ENCODE data around the gene EFNA5.

The EFNA5 gene

DNA sequence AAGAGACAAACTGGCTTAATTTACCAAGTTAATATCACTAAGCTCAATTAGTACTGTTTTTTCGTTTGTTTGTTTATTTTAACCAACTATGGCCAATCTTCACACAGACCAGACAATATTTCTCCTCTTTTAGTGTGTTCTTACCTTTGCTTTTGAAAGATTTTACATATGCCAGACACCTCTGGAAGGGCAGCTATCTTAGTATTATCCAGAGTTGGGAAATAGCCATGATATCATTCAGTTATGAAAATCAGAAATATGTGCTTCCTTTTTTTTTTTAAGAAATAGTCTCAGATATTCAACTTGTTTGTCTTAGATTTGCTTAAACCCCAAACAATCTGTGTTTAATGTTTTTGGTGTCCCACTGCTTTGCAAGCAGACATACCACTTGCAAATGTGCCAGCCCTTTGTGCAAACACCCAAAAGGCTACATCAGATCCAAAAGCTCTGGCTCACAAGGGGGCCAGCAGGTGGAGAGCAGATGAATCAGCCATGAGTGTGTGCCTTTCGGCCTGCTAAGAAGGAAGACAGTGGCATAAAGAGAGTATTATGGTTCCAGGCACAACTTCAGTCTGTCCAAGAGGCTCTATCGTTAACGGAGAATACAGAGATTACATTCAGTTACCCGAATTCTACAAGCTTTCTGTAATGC lies 147.6 kb downstream of the EFNA5 start:
- no peaks in the 10 kb centered on the region for H3K27me3 ChIP-seq (ENCODE audit: control insufficient read depth, insufficient read depth, low read length)
- H3K9me3 ChIP-seq (ENCODE audit: control insufficient read depth, low read depth, low read length), result no peaks in the 10 kb centered on the region
- H3K36me3 ChIP-seq (ENCODE audit: control insufficient read depth, low read depth, low read length), result no peaks in the 10 kb centered on the region
- H3K4me1 ChIP-seq (ENCODE audit: control insufficient read depth, low read depth, low read length), result peaks cover 48% of the 10 kb centered on the region
- no peak overlapping the region for H3K27ac ChIP-seq (ENCODE audit: low read length)
- H3K4me3 ChIP-seq (ENCODE audit: low read length), result no peak overlapping the region
- H3K9ac ChIP-seq (ENCODE audit: low read length), result no peak overlapping the region

DNA sequence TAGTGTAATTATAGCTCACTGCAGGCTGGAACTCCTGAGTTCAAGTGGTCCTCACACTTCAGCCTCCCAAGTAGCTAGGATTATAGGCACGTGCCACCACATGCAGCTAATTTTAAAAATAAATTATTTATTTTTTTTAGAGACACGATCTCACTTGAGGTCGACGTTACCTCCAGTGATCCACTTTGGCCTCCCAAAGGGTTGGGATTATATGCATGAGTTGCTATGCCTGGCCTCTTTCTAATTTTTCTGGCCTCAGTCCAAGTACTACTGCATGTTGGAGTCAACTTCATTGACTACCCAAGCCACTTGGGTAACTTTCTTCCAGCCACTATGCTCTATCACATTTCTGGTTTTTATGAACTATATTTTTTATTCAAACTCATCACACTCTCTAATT lies 148.3 kb downstream of the EFNA5 start:
- Histone ChIP-seq H3K9ac (ENCODE audit: low read length) (no peak overlapping the region), H3K27me3 (ENCODE audit: control insufficient read depth, insufficient read depth, low read length) (no peaks in the 10 kb centered on the region), H3K4me3 (ENCODE audit: low read length) (no peak overlapping the region), H3K36me3 (ENCODE audit: control insufficient read depth, low read depth, low read length) (no peaks in the 10 kb centered on the region), H3K4me1 (ENCODE audit: control insufficient read depth, low read depth, low read length) (peaks cover 49% of the 10 kb centered on the region), H3K27ac (ENCODE audit: low read length) (no peak overlapping the region), H3K9me3 (ENCODE audit: control insufficient read depth, low read depth, low read length) (no peaks in the 10 kb centered on the region)

DNA sequence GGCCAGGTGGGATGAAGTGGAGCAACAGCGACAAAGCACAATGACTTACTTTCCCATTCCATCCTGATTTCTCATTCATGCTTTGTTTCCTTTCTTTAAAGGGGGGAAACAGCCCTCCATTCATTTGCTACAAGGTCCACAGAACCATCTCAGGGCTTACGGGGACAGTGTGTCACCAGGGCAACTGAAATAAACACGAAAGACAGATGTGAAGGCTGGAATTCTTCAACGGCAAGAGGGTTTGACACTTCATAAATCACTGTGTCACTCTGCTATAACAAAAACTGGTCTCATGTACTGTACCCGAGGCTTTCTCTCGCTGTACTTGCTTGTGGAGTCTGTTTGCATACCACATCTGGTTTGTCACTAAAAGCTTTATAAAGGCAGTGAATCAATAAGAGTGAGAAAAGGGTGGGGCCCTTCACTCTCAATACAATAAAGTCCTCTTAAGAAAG lies 150.8 kb downstream of the EFNA5 start:
- H3K27me3 ChIP-seq (ENCODE audit: control insufficient read depth, insufficient read depth, low read length), result no peaks in the 10 kb centered on the region
- H3K4me3 ChIP-seq (ENCODE audit: low read length), result no peak overlapping the region
- H3K4me1 ChIP-seq (ENCODE audit: control insufficient read depth, low read depth, low read length), result peaks cover 47% of the 10 kb centered on the region
- no peak overlapping the region for H3K27ac ChIP-seq (ENCODE audit: low read length)
- H3K9ac ChIP-seq (ENCODE audit: low read length), result no peak overlapping the region
- no peaks in the 10 kb centered on the region for H3K36me3 ChIP-seq (ENCODE audit: control insufficient read depth, low read depth, low read length)
- no peaks in the 10 kb centered on the region for H3K9me3 ChIP-seq (ENCODE audit: control insufficient read depth, low read depth, low read length)

DNA sequence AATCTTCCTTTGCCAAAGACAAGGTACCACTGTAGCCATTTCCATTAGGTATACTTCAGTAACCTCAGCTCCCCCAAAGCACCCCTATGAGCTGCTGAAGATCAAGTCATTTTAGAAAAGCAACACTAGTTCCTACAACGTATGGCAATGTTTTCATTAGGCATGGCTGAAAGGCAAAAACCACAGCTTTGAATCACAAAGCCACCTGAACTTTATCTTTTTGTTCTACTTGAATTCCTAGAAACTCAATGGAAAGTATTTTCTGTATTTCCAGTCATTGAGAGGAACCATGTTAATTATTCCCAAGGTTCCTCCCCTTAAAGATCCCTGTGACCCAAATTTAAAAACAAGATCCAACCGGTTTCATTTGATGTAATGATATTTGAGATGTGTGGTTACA lies 152.1 kb downstream of the EFNA5 start:
- no peaks in the 10 kb centered on the region for H3K36me3 ChIP-seq (ENCODE audit: control insufficient read depth, low read depth, low read length)

DNA sequence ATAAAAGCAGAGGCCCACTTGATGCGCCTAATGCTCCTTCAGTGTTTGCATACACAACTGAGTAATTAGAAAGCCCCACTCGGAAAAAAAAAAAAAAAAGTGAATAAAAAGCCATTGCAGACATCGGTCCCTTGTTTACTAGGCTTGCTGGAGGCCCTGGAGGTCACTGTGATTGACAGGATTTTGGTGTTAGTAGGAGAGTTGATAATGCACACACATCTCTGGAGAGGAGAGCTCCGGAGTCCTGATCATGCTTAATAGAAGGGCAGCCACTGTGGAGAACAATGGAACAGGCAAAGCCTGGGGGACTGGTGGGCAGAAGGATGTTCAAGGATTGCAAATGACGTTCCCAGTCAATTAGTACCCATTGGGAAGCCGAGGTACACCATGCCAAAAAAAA lies 152.5 kb downstream of the EFNA5 start:
- Histone ChIP-seq H3K9ac (ENCODE audit: low read length) (no peak overlapping the region), H3K9me3 (ENCODE audit: control insufficient read depth, low read depth, low read length) (no peaks in the 10 kb centered on the region), H3K27ac (ENCODE audit: low read length) (no peak overlapping the region), H3K4me3 (ENCODE audit: low read length) (no peak overlapping the region), H3K27me3 (ENCODE audit: control insufficient read depth, insufficient read depth, low read length) (no peaks in the 10 kb centered on the region), H3K4me1 (ENCODE audit: control insufficient read depth, low read depth, low read length) (peaks cover 52% of the 10 kb centered on the region), H3K36me3 (ENCODE audit: control insufficient read depth, low read depth, low read length) (no peaks in the 10 kb centered on the region)

More for the DNA sequence above, 152.1 kb downstream of the EFNA5 start:
- H3K4me1 ChIP-seq (ENCODE audit: control insufficient read depth, low read depth, low read length), result peaks cover 52% of the 10 kb centered on the region
- H3K27ac ChIP-seq (ENCODE audit: low read length), result no peak overlapping the region
- H3K9ac ChIP-seq (ENCODE audit: low read length), result no peak overlapping the region
- no peaks in the 10 kb centered on the region for H3K9me3 ChIP-seq (ENCODE audit: control insufficient read depth, low read depth, low read length)
- no peak overlapping the region for H3K4me3 ChIP-seq (ENCODE audit: low read length)
- no peaks in the 10 kb centered on the region for H3K27me3 ChIP-seq (ENCODE audit: control insufficient read depth, insufficient read depth, low read length)

DNA sequence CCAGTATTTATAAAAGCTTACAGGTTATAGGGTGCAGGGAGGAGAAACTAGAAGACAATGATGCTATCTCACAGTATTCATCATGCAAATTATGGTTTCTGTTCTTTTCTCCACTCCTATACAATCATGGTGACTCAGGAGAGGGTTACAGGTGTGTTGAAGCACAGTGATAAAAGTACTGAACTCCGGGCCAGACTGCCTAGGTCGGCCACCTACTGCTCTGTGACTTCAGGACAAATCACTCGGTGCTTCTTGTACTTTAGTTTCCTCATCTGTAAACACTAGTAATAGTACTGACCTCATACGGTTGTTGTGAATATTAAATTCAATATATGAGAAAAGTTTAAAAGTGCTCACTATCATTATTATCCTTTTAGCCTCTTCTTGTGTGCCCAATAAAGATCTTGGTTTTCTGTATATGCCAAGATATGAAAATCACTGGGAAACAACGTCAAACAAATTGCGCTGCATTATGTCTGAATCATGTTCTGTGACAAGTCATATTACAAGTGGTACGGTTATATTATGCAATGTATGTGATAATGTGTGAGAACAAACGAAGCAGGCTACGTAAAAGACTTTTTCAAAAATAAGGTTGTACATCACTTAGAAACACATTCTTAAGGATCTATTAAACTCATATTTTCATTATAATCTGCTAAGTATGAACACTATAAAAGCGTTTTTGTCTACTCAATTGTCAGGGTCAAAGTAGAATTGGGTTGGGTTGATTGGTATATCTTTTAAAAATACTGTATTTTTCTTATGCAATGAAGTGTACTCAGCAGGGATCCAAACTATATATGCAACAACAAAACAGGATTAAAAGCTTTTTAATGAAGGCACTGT lies 153.3 kb downstream of the EFNA5 start:
- Histone ChIP-seq H3K4me3 (ENCODE audit: low read length) (no peak overlapping the region), H3K9ac (ENCODE audit: low read length) (no peak overlapping the region), H3K9me3 (ENCODE audit: control insufficient read depth, low read depth, low read length) (no peaks in the 10 kb centered on the region), H3K4me1 (ENCODE audit: control insufficient read depth, low read depth, low read length) (peaks cover 56% of the 10 kb centered on the region), H3K27ac (ENCODE audit: low read length) (no peak overlapping the region), H3K27me3 (ENCODE audit: control insufficient read depth, insufficient read depth, low read length) (no peaks in the 10 kb centered on the region), H3K36me3 (ENCODE audit: control insufficient read depth, low read depth, low read length) (no peaks in the 10 kb centered on the region)

DNA sequence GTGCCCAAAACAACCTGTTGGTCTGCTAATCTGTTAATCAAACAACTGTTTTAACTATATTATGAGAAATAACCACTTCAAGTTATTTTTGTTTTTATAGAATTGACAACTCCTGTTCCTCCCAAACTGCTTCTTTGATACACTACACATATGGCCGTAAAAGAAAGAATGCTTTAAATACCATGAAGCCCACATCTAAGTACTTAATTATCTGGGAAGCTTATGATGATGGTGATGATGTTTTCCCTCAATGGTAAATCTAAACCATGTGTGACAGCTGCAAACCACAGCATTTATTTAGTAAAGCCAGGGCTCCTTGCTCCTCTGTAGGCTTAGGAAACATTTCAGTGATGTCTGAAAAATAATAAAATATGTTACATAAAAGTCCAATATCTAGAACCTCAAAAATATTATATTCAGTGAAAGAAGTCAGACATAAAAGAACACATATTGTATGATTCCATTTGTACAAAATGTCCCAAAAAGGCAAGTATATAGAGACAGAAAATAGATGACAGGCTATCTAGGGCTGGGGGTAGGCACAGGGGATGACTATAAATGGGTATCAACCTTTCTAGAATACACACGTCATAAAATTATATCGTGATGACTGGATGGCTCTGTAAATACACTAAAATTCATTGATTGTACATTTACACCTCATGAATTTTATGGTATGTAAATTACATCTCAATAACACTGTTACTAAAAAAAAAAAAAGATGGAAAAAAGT lies 154.1 kb downstream of the EFNA5 start:
- Histone ChIP-seq H3K36me3 (ENCODE audit: control insufficient read depth, low read depth, low read length) (no peaks in the 10 kb centered on the region), H3K4me1 (ENCODE audit: control insufficient read depth, low read depth, low read length) (peaks cover 63% of the 10 kb centered on the region), H3K27ac (ENCODE audit: low read length) (no peak overlapping the region), H3K9ac (ENCODE audit: low read length) (no peak overlapping the region), H3K4me3 (ENCODE audit: low read length) (no peak overlapping the region), H3K27me3 (ENCODE audit: control insufficient read depth, insufficient read depth, low read length) (no peaks in the 10 kb centered on the region), H3K9me3 (ENCODE audit: control insufficient read depth, low read depth, low read length) (no peaks in the 10 kb centered on the region)

DNA sequence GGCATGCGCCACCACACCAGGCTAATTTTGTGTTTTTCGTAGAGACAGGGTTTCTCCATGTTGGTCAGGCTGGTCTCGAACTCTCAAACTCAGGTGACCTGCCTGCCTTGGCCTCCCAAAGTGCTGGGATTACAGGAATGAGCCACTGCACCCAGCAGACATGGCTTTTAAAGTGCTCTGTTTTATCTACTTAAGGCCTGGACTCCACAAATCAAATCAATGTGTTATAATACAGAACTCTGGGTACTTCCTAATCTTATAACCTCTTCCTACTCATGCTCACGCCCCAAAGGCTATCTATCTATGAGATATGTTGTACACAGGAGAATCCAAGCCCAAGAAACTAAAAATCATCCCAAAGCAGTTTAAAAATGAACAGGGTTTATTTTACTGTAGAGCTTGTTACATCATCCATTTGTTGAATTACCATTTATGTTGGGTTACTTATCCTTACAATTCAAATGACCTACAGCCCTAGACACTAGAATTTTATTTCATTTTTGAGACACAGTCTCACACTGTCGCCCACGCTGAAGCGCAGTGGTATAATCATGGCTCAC lies 155.1 kb downstream of the EFNA5 start:
- Histone ChIP-seq H3K4me1 (ENCODE audit: control insufficient read depth, low read depth, low read length) (peaks cover 66% of the 10 kb centered on the region), H3K27ac (ENCODE audit: low read length) (no peak overlapping the region)

DNA sequence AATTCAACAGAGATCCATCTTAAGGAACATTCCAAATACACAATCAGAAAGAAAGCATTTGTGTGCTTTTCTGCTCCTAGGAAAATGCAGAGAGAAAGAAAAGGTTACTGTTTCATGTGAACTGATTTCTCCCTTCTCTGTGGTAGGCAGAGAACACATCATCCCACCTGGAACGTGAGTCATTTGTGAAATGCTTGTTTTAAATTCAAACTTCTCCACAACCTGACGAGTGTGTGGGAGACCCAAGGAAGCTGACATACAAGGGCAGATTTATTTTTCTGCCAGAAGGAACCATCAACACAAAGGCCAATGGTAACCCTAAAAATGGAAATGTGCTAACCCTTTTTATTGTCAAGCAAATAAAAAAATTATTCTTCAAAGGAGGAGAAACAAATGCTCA lies 156.4 kb downstream of the EFNA5 start:
- H3K27me3 ChIP-seq (ENCODE audit: control insufficient read depth, insufficient read depth, low read length), result no peaks in the 10 kb centered on the region
- no peak overlapping the region for H3K9ac ChIP-seq (ENCODE audit: low read length)
- H3K9me3 ChIP-seq (ENCODE audit: control insufficient read depth, low read depth, low read length), result no peaks in the 10 kb centered on the region
- peaks cover 62% of the 10 kb centered on the region for H3K4me1 ChIP-seq (ENCODE audit: control insufficient read depth, low read depth, low read length)
- H3K27ac ChIP-seq (ENCODE audit: low read length), result no peak overlapping the region
- H3K36me3 ChIP-seq (ENCODE audit: control insufficient read depth, low read depth, low read length), result no peaks in the 10 kb centered on the region
- no peak overlapping the region for H3K4me3 ChIP-seq (ENCODE audit: low read length)

More for the DNA sequence above, 155.1 kb downstream of the EFNA5 start:
- no peak overlapping the region for H3K4me3 ChIP-seq (ENCODE audit: low read length)
- no peak overlapping the region for H3K9ac ChIP-seq (ENCODE audit: low read length)
- H3K9me3 ChIP-seq (ENCODE audit: control insufficient read depth, low read depth, low read length), result no peaks in the 10 kb centered on the region
- no peaks in the 10 kb centered on the region for H3K27me3 ChIP-seq (ENCODE audit: control insufficient read depth, insufficient read depth, low read length)
- H3K36me3 ChIP-seq (ENCODE audit: control insufficient read depth, low read depth, low read length), result no peaks in the 10 kb centered on the region

DNA sequence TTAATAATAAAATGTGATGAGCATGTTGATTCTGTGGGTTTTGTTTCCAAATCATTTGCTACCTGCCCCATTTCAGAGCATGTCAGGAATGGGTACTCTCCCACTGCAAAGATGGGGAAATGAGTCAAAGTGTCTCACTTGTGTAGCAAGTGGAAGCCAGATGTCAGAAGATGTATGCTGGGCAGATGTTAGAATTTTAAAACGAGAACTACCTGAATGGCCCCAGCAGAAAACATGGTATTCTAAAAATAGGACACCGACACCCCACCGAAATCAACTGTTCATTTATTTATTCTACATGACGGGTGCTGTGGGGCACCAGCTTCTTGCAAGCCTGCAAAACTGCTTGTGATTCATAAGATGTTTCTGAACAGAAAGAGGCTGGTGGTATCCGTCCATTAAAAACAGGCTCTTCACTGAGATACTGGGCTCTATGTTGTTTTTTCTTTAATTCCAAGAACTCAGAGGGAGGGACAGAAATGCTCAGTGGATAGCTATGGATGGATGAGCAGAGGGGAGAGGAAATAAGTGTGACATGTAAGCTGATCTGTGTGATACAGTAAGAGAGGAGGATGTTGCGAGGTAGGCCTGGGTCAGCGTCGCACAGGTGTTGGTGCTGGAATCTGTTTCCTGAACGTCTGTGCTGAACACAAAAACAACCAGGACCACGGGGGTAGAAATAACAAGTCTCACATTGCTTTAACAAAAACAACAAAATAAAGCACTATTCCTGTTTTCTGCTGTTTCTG lies 157.2 kb downstream of the EFNA5 start:
- no peaks in the 10 kb centered on the region for H3K36me3 ChIP-seq (ENCODE audit: control insufficient read depth, low read depth, low read length)

DNA sequence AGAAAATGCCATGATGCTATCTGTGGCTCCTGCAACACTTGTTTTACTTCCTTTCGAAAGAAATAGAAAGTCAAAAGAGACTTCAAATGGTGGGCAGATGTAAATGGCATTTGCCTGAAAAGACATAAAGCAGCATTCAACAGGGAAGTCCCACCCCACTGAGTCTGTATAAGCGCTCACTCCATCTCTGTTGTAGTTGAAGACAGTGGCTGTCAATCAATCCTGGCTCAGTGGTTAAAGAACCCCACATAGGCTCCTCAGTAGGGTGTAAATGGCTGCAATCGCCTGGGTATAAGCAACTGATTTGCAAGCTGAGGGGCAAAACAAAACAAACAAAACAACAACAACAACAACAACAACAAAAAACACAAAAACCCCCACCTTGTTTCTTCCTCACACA lies 158.7 kb downstream of the EFNA5 start:
- H3K4me1 ChIP-seq (ENCODE audit: control insufficient read depth, low read depth, low read length), result peaks cover 41% of the 10 kb centered on the region
- no peak overlapping the region for H3K4me3 ChIP-seq (ENCODE audit: low read length)

More for the DNA sequence above, 157.2 kb downstream of the EFNA5 start:
- Histone ChIP-seq H3K4me1 (ENCODE audit: control insufficient read depth, low read depth, low read length) (peaks cover 54% of the 10 kb centered on the region), H3K9me3 (ENCODE audit: control insufficient read depth, low read depth, low read length) (no peaks in the 10 kb centered on the region), H3K9ac (ENCODE audit: low read length) (no peak overlapping the region), H3K27me3 (ENCODE audit: control insufficient read depth, insufficient read depth, low read length) (no peaks in the 10 kb centered on the region), H3K27ac (ENCODE audit: low read length) (no peak overlapping the region), H3K4me3 (ENCODE audit: low read length) (no peak overlapping the region)

More for the DNA sequence above, 158.7 kb downstream of the EFNA5 start:
- Histone ChIP-seq H3K9ac (ENCODE audit: low read length) (no peak overlapping the region), H3K27me3 (ENCODE audit: control insufficient read depth, insufficient read depth, low read length) (no peaks in the 10 kb centered on the region), H3K27ac (ENCODE audit: low read length) (no peak overlapping the region), H3K9me3 (ENCODE audit: control insufficient read depth, low read depth, low read length) (no peaks in the 10 kb centered on the region), H3K36me3 (ENCODE audit: control insufficient read depth, low read depth, low read length) (no peaks in the 10 kb centered on the region)
